Measurements from ENCODE around the gene ZNF804A.

GRCh38 chr2:184734338-184734737 lies 136.0 kb downstream of the ZNF804A start:
- TF ChIP-seq CTCF (IDR thresholded peaks at IDR 0.05) (no peak), POLR2A (IDR thresholded peaks at IDR 0.05) (no peak)
